H1 (cell line): Measurements from ENCODE around the gene COL6A2. TPM values are rescaled to one million over a fixed set of nuclear protein-coding genes. Genes with fewer than 3 reads are reported as not detected.

Source experiments
- CHD7 ChIP-seq: fragments of 300-600 bp; sonication (generic); IDR thresholded peaks from 2 replicates; pipeline ENCODE4 v1.7.1; 2012; ENCODE audit warnings: low read length, moderate library complexity, mild to moderate bottlenecking, inconsistent platforms; ENCODE audit not compliant: insufficient replicate concordance
- NRF1 ChIP-seq: IDR thresholded peaks from 2 replicates; pipeline ENCODE4 v1.6.1; 2011; ENCODE audit warnings: mild to moderate bottlenecking, low read depth, low read length, improper control_type of control experiment
- SIRT6 ChIP-seq: IDR thresholded peaks from one replicate; pipeline ENCODE4 v1.7.1; 2012; ENCODE audit warnings: low read length, inconsistent platforms
- polyA plus RNA-seq, 7 experiments: library from polyadenylated mRNA; depleted of rRNA in 3 of 7; stranded (reverse) in 5 of 7; unstranded in 2 of 7; fragments of >200 nt in 5 of 7; fragments of 200-250 nt in 2 of 7; gene quantifications; 1 replicate in 5 of 7; 2 replicates in 1 of 7; 4 replicates in 1 of 7; pipeline versions ENCODE4 v1.2.1 to v1.2.3, GENCODE V29; 2011 to 2013; ENCODE audit warnings: missing spikeins in 2 of 7, mixed read lengths in 2 of 7
- total RNA-seq: library from RNA; stranded (reverse); fragmentation: NEBNext Ultra II Directional; extraction: Animal tissue kit (Norgen Biotek cat#: 25700); gene quantifications from 2 replicates; pipeline ENCODE4 v1.2.1, GENCODE V29; 2021

The COL6A2 gene
- total and polyA plus RNA-seq, 2 of the 8 experiments (the other 6 are each of a cell fraction or from before 2014, with no cell fraction given), result 60.1 to 62.7 TPM

DNA sequence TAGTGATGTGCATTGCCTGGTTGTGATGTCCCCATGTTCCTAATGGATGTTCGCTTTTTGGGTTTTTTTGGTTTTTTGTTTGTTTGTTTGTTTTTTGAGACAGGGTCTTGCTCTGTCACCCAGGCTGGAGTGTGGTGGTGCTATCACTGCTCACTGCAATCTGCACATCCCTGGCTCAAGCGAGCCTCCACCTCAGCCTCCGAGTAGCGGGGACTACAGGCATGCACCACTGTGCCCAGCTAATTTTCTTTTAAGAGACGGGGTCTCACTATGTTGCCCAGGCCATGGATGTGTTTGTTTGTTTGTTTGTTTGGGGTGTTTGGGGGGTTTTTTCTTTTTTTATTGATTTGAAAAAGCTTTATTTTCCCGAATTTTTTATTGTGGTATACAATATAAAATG lies 2.1 kb downstream of the COL6A2 start (continued):
- TF ChIP-seq CHD7 (no peak), NRF1 (no peak), SIRT6 (no peak)
